Measurements from ENCODE around the gene TBC1D7. TPM values are rescaled to one million over a fixed set of nuclear protein-coding genes. Genes with fewer than 3 reads are reported as not detected.
"Not testable (repeated sequence)": the region's sequence is repeated elsewhere in the genome, so short reads cannot be mapped to it uniquely, and the experiment has no call there.

The TBC1D7 gene
- total RNA-seq, 2 donors from 2014 or later, result 20.3 to 22.8 TPM

- ATAC-seq (replicated peaks in 1 of 2) (peak; percentile 2 to 10), DNase-seq (peak in 1 of 2 donors; percentile 8)
- Mint-ChIP-seq H3K27me3 (ENCODE audit: low read depth) (no peaks in the 10 kb centered on the region), H3K9me3 (no peaks in the 10 kb centered on the region), H3K36me3 (ENCODE audit: insufficient read depth in 2 of 2) (peaks cover 0 to 4% of the 10 kb centered on the region in 2 donors), H3K27ac (peak overlapping the region; percentile 93), H3K4me3 (peak overlapping the region; percentile 91 to 96), H3K4me1 (ENCODE audit: low read depth) (peaks cover 34% of the 10 kb centered on the region)
These were observed 654 bp downstream of the TBC1D7 start for GRCh38 chr6:13327691-13328075.

GRCh38 chr6:13326031-13326586 lies 2.2 kb downstream of the TBC1D7 start:
- not testable (repeated sequence) for H3K36me3 Mint-ChIP-seq (ENCODE audit: insufficient read depth in 2 of 2); H3K27ac Mint-ChIP-seq; DNase-seq; ATAC-seq (replicated peaks in 1 of 2); H3K9me3 Mint-ChIP-seq; H3K27me3 Mint-ChIP-seq (ENCODE audit: low read depth)
- Mint-ChIP-seq H3K4me3 (peak overlapping the region in 1 of 2 donors; percentile 44), H3K4me1 (ENCODE audit: low read depth) (peaks cover 34% of the 10 kb centered on the region)

- no peaks in the 10 kb centered on the region for H3K4me1 Mint-ChIP-seq (ENCODE audit: low read depth)
- DNase-seq (no peak), ATAC-seq (replicated peaks in 1 of 2) (no peak)
- H3K9me3 Mint-ChIP-seq, result no peaks in the 10 kb centered on the region
- no peaks in the 10 kb centered on the region for H3K27me3 Mint-ChIP-seq (ENCODE audit: low read depth)
- no peak overlapping the region for H3K27ac Mint-ChIP-seq
- peaks cover 6 to 19% of the 10 kb centered on the region in 2 donors for H3K36me3 Mint-ChIP-seq (ENCODE audit: insufficient read depth in 2 of 2)
- no peak overlapping the region for H3K4me3 Mint-ChIP-seq
These were observed 8.3 kb downstream of the TBC1D7 start for GRCh38 chr6:13319891-13320564.

GRCh38 chr6:13318821-13319220 lies 9.5 kb downstream of the TBC1D7 start:
- ATAC-seq (replicated peaks in 1 of 2), result no peak
- no peak for DNase-seq
- Mint-ChIP-seq H3K4me3 (no peak overlapping the region), H3K9me3 (no peaks in the 10 kb centered on the region), H3K4me1 (ENCODE audit: low read depth) (no peaks in the 10 kb centered on the region), H3K36me3 (ENCODE audit: insufficient read depth in 2 of 2) (peaks cover 6 to 15% of the 10 kb centered on the region in 2 donors), H3K27me3 (ENCODE audit: low read depth) (no peaks in the 10 kb centered on the region), H3K27ac (no peak overlapping the region)

- no peak for ATAC-seq (replicated peaks in 1 of 2)
- DNase-seq, result no peak
- Mint-ChIP-seq H3K27ac (no peak overlapping the region), H3K4me1 (ENCODE audit: low read depth) (no peaks in the 10 kb centered on the region), H3K9me3 (no peaks in the 10 kb centered on the region), H3K4me3 (no peak overlapping the region), H3K27me3 (ENCODE audit: low read depth) (no peaks in the 10 kb centered on the region), H3K36me3 (ENCODE audit: insufficient read depth in 2 of 2) (peaks cover 8 to 14% of the 10 kb centered on the region in 2 donors)
These were observed 12.4 kb downstream of the TBC1D7 start for GRCh38 chr6:13315896-13316295.

- no peak overlapping the region for H3K27ac Mint-ChIP-seq
- ATAC-seq (replicated peaks in 1 of 2) (no peak), DNase-seq (no peak)
- H3K9me3 Mint-ChIP-seq, result no peaks in the 10 kb centered on the region
- peaks cover 3 to 12% of the 10 kb centered on the region in 2 donors for H3K36me3 Mint-ChIP-seq (ENCODE audit: insufficient read depth in 2 of 2)
- no peaks in the 10 kb centered on the region for H3K4me1 Mint-ChIP-seq (ENCODE audit: low read depth)
- H3K4me3 Mint-ChIP-seq, result no peak overlapping the region
- H3K27me3 Mint-ChIP-seq (ENCODE audit: low read depth), result no peaks in the 10 kb centered on the region
These were observed 13.5 kb downstream of the TBC1D7 start for GRCh38 chr6:13314806-13315205.

- DNase-seq (no peak), ATAC-seq (replicated peaks in 1 of 2) (no peak)
- no peaks in the 10 kb centered on the region for H3K4me1 Mint-ChIP-seq (ENCODE audit: low read depth)
- H3K36me3 Mint-ChIP-seq (ENCODE audit: insufficient read depth in 2 of 2), result peaks cover 6 to 11% of the 10 kb centered on the region in 2 donors
- no peaks in the 10 kb centered on the region for H3K27me3 Mint-ChIP-seq (ENCODE audit: low read depth)
- no peak overlapping the region for H3K27ac Mint-ChIP-seq
- H3K4me3 Mint-ChIP-seq, result no peak overlapping the region
- H3K9me3 Mint-ChIP-seq, result no peaks in the 10 kb centered on the region
These were observed 17.2 kb downstream of the TBC1D7 start for GRCh38 chr6:13311155-13311554.

- ATAC-seq (replicated peaks in 1 of 2), result no peak
- peaks cover 17% of the 10 kb centered on the region for H3K4me1 Mint-ChIP-seq (ENCODE audit: low read depth)
- no peaks in the 10 kb centered on the region for H3K9me3 Mint-ChIP-seq
- no peak for DNase-seq
- no peak overlapping the region for H3K27ac Mint-ChIP-seq
- no peaks in the 10 kb centered on the region for H3K27me3 Mint-ChIP-seq (ENCODE audit: low read depth)
- H3K36me3 Mint-ChIP-seq (ENCODE audit: insufficient read depth in 2 of 2), result peaks cover 6 to 16% of the 10 kb centered on the region in 2 donors
- H3K4me3 Mint-ChIP-seq, result no peak overlapping the region
These were observed 20.0 kb downstream of the TBC1D7 start for GRCh38 chr6:13308332-13308731.

GRCh38 chr6:13307508-13307995 lies 20.8 kb downstream of the TBC1D7 start:
- ATAC-seq (replicated peaks in 1 of 2), result no peak
- DNase-seq, result no peak
- Mint-ChIP-seq H3K4me1 (ENCODE audit: low read depth) (peaks cover 24% of the 10 kb centered on the region), H3K9me3 (no peaks in the 10 kb centered on the region), H3K27ac (peak overlapping the region; percentile 61), H3K36me3 (ENCODE audit: insufficient read depth in 2 of 2) (peaks cover 9 to 23% of the 10 kb centered on the region in 2 donors), H3K4me3 (no peak overlapping the region), H3K27me3 (ENCODE audit: low read depth) (no peaks in the 10 kb centered on the region)

GRCh38 chr6:13305791-13306190 lies 22.5 kb downstream of the TBC1D7 start:
- ATAC-seq (replicated peaks in 1 of 2) (no peak), DNase-seq (no peak)
- H3K4me3 Mint-ChIP-seq, result no peak overlapping the region
- peaks cover 31% of the 10 kb centered on the region for H3K4me1 Mint-ChIP-seq (ENCODE audit: low read depth)
- peak overlapping the region; percentile 44 for H3K27ac Mint-ChIP-seq
- no peaks in the 10 kb centered on the region for H3K9me3 Mint-ChIP-seq
- peaks cover 6 to 25% of the 10 kb centered on the region in 2 donors for H3K36me3 Mint-ChIP-seq (ENCODE audit: insufficient read depth in 2 of 2)
- no peaks in the 10 kb centered on the region for H3K27me3 Mint-ChIP-seq (ENCODE audit: low read depth)

- no peak overlapping the region for H3K4me3 Mint-ChIP-seq
- DNase-seq, result no peak
- H3K9me3 Mint-ChIP-seq, result no peaks in the 10 kb centered on the region
- ATAC-seq (replicated peaks in 1 of 2), result no peak
- peaks cover 6 to 25% of the 10 kb centered on the region in 2 donors for H3K36me3 Mint-ChIP-seq (ENCODE audit: insufficient read depth in 2 of 2)
- no peaks in the 10 kb centered on the region for H3K27me3 Mint-ChIP-seq (ENCODE audit: low read depth)
- H3K27ac Mint-ChIP-seq, result no peak overlapping the region
- peaks cover 31% of the 10 kb centered on the region for H3K4me1 Mint-ChIP-seq (ENCODE audit: low read depth)
These were observed 23.0 kb downstream of the TBC1D7 start for GRCh38 chr6:13305288-13305687.

GRCh38 chr6:13304580-13305260 lies 23.6 kb downstream of the TBC1D7 start:
- DNase-seq, result no peak
- Mint-ChIP-seq H3K9me3 (no peaks in the 10 kb centered on the region), H3K36me3 (ENCODE audit: insufficient read depth in 2 of 2) (peaks cover 6 to 25% of the 10 kb centered on the region in 2 donors), H3K4me3 (peak overlapping the region; percentile 13 to 31), H3K27me3 (ENCODE audit: low read depth) (no peaks in the 10 kb centered on the region), H3K4me1 (ENCODE audit: low read depth) (peaks cover 31% of the 10 kb centered on the region), H3K27ac (peak overlapping the region; percentile 31)
- ATAC-seq (replicated peaks in 1 of 2), result no peak

GRCh38 chr6:13304101-13304500 lies 24.2 kb downstream of the TBC1D7 start:
- peaks cover 6 to 25% of the 10 kb centered on the region in 2 donors for H3K36me3 Mint-ChIP-seq (ENCODE audit: insufficient read depth in 2 of 2)

More at GRCh38 chr6:13304101-13304500, 24.2 kb downstream of the TBC1D7 start:
- peak overlapping the region in 1 of 2 donors; percentile 31 for H3K4me3 Mint-ChIP-seq
- no peaks in the 10 kb centered on the region for H3K9me3 Mint-ChIP-seq
- peak overlapping the region; percentile 31 for H3K27ac Mint-ChIP-seq
- H3K27me3 Mint-ChIP-seq (ENCODE audit: low read depth), result no peaks in the 10 kb centered on the region
- DNase-seq (no peak), ATAC-seq (replicated peaks in 1 of 2) (no peak)
- peaks cover 31% of the 10 kb centered on the region for H3K4me1 Mint-ChIP-seq (ENCODE audit: low read depth)

All from activated T-cell treated with anti-CD3 and anti-CD28 coated beads, Interleukin-2, amount 50 U/mL, for 72 hours (primary cell).